GM19328 (cell line): ENCODE measurements around the gene KIF26B.
"Not testable (repeated sequence)": the region's sequence is repeated elsewhere in the genome, so short reads cannot be mapped to it uniquely, and the experiment has no call there.

Experiments
- ATAC-seq: cut with Tn5 transposase; IDR thresholded peaks from one replicate; pipeline ENCODE4 v1.9.1; 2021; ENCODE audit warnings: mild to moderate bottlenecking, moderate library complexity; ENCODE audit not compliant: unreplicated experiment

Gene KIF26B

DNA sequence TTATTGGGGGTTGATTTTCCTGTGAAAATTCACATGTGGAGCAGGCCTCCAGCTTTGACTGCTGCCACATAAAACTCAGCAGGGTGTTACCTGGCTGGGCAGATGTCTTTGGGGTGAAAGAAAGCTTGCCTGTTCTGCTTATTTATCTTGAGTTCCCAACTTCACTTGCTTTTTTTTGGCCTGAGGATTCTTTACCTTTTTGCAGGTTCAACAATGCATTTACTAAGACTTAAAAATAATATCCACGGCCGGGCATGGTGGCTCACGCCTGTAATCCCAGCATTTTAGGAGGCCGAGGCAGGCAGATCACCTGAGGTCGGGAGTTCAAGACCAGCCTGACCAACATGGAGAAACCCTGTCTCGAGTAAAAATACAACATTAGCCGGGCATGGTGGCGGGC, 509.1 kb downstream of the KIF26B start:
- no peak for ATAC-seq

GRCh38 chr1:245666412-245666811, 511.6 kb downstream of the KIF26B start:
- no peak for ATAC-seq

DNA sequence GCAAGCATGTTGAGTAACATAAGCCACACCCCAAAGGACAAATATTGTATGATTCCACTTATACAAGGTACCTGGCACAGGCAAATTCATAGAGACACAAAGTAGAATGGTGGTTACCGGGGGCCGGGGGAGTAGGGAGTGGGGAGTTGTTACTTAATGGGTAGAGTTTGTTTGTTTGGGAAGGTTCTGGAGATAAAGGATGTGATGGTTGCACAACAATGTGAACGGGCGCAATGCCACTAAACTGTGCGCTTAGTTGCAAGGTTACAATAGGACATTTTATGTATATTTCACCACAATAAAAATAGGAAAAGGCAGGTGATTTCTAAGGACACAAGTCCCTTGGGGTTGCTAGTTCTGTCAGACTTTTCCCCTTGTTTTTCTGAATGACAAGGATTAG, 516.6 kb downstream of the KIF26B start:
- no peak for ATAC-seq

GRCh38 chr1:245671966-245672767, 517.4 kb downstream of the KIF26B start:
- no peak for ATAC-seq

- ATAC-seq = not testable (repeated sequence)
Observed at GRCh38 chr1:245672836-245673656, 518.3 kb downstream of the KIF26B start.

- peak; percentile 71 for ATAC-seq
Observed at GRCh38 chr1:245673881-245674414, 519.2 kb downstream of the KIF26B start.

DNA sequence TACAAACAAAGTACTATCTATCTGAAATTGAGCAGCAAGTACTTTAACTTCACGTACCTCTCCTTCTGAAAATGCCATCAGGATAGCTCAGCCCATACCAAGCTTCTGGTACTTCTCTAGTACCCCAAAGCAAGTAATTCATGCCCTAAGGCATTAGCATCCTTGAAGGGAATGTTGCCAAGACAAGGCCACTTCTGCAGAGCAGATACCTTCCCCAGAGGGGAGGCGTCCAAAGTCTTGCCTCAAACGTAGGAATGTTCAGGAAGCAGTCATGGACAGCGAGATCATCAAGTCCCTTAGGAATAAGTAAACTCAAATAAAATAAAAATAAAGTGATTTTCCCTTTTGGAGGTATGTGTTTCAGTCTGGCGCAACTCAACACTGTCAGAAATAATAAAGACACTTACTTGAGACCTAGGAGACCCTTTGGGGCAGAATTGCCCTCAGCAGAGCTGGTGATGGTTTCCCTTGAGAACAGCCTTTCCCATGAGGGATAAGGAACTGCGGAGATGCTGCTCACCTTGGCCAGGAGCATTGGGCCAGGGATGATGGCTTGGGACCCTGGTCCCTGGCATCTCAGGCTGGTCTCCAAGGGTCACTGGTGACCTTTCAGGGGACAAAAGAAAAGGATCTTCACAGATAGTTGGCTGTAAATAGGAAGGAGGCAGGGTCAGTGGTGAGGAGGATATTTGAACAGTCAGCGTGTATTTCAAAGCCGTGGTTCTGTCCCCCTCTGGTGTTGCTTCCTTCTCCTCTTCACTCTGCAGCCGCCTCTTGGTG, 522.9 kb downstream of the KIF26B start:
- no peak for ATAC-seq

DNA sequence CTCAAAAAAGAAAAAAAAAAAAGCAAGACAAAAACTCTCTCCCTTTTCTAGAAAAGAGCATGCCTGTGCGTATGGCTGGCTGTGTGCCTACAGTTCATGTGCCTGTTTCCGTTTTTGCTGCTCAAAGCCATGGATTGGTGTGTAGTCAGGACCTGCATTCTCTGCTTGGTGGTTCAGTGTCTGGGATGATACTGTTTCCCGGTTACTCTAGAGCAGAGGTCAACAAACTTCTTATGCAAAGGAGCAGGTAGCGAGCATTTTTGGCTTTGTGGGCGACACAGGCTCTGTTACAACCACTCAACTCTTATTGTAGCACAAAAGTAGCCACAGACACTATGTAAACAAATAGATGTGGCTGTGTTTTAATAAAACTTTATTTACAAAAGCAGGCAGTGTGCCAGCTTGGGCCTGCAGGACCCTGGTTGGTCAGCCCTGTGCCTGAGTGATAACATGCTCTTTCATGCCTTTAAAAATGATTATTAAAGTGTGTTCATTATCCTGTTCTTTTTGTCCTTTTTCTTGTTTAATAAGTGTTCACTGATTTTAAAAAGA, 524.2 kb downstream of the KIF26B start:
- no peak for ATAC-seq

GRCh38 chr1:245679821-245680780, 525.3 kb downstream of the KIF26B start:
- ATAC-seq = no peak

DNA sequence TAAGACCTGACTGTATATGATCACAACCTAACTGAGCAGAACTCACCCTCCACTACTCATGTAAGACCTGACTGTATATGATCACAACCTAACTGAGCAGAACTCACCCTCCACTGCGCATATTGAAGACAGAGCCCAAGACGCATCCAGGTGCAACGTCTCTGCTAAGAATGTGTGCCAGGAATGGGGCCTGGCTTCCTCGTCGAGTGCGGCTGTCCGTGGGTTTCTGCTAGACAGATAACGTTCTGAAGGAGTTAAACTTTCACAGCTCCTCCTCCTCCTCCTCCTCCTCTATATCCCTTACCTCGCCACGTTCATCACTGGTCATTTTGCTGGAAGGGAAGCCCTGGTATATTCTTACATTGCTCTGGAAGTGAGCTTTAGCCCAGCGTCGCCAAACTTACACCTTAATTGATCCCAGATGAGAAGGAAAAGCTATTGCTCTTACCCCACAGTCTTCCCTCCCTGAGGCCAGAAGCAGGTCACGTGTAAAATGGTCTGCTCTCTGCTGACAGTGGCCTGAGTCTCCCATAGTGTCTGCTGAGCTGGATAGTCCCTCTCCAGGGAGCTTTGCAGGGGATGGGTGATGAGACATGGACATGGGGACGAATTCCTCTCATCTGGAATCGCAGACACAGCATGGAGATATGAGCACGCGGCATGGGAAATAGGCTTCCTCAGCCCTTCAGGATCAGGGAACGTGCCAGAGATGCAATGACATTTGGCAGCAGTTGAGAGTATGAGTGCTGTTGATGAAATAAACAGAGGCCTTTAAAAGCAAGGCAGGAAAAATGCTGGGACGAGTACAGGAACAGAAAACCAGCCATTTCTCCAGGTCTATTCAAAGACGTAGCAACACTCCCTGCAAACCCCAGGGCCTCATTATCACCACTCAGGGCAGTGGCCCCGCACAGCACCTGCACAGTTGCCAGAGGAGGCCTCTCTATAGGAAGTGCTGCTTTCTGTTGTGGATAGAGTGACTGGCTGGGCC, 528.1 kb downstream of the KIF26B start:
- no peak for ATAC-seq

DNA sequence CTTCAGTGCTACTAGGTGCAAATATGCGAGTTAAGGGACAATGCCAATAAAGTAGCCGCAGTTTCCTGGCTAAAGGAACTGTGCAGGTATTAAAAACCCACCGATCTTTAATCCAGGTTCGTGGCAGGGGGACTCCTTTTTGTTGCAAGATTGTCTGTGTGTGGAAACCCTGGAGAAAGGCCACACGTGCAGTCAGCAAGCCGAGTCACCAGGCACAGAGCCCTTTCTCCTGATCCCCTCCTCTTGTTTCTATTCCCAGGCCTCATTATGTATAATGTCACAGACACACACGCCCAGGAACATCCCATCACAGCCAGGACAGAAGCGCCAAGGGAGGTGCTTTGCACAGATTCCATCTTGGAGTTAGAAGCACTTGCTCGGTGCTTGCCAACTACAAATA, 528.9 kb downstream of the KIF26B start:
- ATAC-seq = no peak

DNA sequence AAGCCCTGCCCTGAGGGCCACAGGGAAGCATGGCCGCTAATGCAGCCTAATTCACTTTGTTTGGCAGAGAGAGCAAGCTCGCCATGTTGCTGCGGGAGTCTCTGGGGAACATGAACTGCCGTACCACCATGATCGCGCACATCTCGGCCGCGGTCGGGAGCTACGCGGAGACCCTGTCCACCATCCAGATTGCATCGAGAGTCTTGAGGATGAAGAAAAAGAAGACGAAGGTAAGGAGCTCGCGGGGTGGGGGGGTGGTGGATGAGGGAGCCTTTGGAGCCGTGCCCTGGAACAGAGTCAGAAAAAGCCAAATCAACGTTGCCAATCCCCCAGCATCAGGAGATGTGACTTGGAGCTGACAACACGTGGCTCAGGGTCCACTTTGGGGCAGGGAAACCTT, 529.4 kb downstream of the KIF26B start:
- no peak for ATAC-seq

- no peak for ATAC-seq
Observed at GRCh38 chr1:245684571-245684970, 529.8 kb downstream of the KIF26B start.

DNA sequence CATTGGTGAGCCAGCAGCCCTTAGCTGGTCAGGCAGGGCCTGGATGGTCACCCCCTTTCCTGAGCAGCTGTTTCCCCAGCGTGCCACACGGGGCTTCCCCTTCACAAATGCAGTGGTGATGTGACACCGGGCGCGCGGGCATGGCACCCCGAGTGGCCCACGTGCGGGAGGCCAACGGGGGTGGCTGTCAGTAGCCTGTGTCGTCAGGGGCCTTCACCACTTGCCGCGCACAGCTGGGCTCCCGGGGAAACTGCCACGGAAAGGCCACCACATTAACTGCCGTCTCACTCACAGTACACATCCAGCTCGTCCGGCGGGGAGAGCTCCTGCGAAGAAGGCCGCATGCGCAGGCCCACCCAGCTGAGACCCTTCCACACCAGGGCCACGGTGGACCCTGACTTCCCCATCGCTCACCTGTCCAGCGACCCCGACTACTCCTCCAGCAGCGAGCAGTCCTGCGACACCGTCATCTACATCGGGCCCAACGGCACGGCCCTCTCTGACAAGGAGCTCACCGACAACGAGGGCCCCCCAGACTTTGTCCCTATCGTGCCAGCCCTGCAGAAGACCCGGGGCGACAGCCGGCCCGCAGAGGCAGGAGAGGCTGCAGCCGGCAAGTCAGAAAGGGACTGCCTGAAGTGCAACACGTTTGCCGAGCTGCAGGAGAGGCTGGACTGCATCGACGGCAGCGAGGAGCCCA, 530.5 kb downstream of the KIF26B start:
- no peak for ATAC-seq

GRCh38 chr1:245686006-245686405, 531.2 kb downstream of the KIF26B start:
- no peak for ATAC-seq

DNA sequence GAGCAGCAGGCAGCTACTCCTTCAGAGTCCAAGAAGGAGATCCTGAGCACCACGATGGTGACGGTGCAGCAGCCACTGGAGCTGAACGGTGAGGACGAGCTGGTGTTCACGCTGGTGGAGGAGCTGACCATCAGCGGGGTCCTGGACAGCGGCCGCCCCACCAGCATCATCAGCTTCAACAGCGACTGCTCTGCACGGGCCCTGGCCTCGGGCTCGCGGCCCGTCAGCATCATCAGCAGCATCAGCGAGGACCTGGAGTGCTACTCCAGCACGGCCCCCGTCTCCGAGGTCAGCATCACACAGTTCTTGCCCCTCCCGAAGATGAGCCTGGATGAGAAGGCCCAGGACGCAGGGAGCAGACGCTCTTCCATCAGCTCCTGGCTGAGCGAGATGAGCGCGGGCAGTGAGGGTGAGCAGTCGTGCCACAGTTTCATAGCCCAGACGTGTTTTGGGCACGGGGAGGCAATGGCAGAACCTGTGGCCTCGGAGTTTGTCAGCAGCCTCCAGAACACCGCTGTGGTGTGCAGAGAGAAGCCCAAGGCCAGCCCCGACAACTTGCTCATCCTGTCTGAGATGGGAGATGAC, 531.8 kb downstream of the KIF26B start:
- no peak for ATAC-seq

GRCh38 chr1:245687152-245687635, 532.4 kb downstream of the KIF26B start:
- no peak for ATAC-seq
